Calu3 (cell line): ENCODE measurements around the gene TRAK2. TPM values are rescaled to one million over a fixed set of nuclear protein-coding genes. Genes with fewer than 3 reads are reported as not detected.

Experiments
- BruUV-seq: library from RNA; stranded (reverse); fragments of 400-500 nt; replicated peaks from 2 replicates; lab custom pipeline; 2021; lab: Mats Ljungman, UMichigan
- CTCF ChIA-PET: fragments of 300-600 bp; sonication (Branson Sonifier 250); formaldehyde crosslinking; loops from one replicate; lab custom pipeline; 2022; ENCODE audit warnings: antibody characterized with exemption; lab: Charles Lee
- DNase-seq: peaks from one replicate; pipeline ENCODE4 v3.0.0; 2022
- H3K27ac Mint-ChIP-seq: one replicate; pipeline ENCODE4 v1.8.0; 2022; ENCODE audit warnings: mixed read lengths; ENCODE audit not compliant: unreplicated experiment
- H3K27me3 Mint-ChIP-seq: one replicate; pipeline ENCODE4 v1.8.0; 2022; ENCODE audit warnings: mixed read lengths; ENCODE audit not compliant: unreplicated experiment
- H3K36me3 Mint-ChIP-seq: one replicate; pipeline ENCODE4 v1.8.0; 2022; ENCODE audit warnings: mild to moderate bottlenecking, moderate library complexity, mixed read lengths; ENCODE audit not compliant: insufficient read depth, unreplicated experiment
- H3K4me1 Mint-ChIP-seq: one replicate; pipeline ENCODE4 v1.8.0; 2022; ENCODE audit warnings: mild to moderate bottlenecking, low read depth, mixed read lengths; ENCODE audit not compliant: unreplicated experiment
- H3K4me3 Mint-ChIP-seq: one replicate; pipeline ENCODE4 v1.8.0; 2022; ENCODE audit warnings: mild to moderate bottlenecking, low read depth, moderate library complexity, mixed read lengths; ENCODE audit not compliant: unreplicated experiment
- H3K9me3 Mint-ChIP-seq: one replicate; pipeline ENCODE4 v1.8.0; 2022; ENCODE audit warnings: low read depth, mixed read lengths; ENCODE audit not compliant: unreplicated experiment
- CTCF ChIP-seq: fragments of 200-600 bp; IDR thresholded peaks from one replicate; pipeline ENCODE4 v1.8.0; 2022; ENCODE audit warnings: antibody characterized with exemption; ENCODE audit not compliant: unreplicated experiment
- intact Hi-C: fragments of 100-400 bp; cut with micrococcal nuclease; formaldehyde crosslinking; loops from one replicate; pipeline ENCODE4 v1.10.0; 2022; ENCODE audit not compliant: unreplicated experiment
- total RNA-seq: library from RNA; stranded (reverse); gene quantifications from 2 replicates; pipeline ENCODE4 v1.2.3, GENCODE V29; 2022

The TRAK2 gene
- total RNA-seq, 1 experiment from 2014 or later = 24.4 TPM

GRCh38 chr2:201353116-201353515, 98.1 kb downstream of the TRAK2 start:
- intact Hi-C loops = no loop called here
- Mint-ChIP-seq H3K4me3 (no peak overlapping the region), H3K4me1 (peaks cover 9% of the 10 kb centered on the region), H3K9me3 (no peaks in the 10 kb centered on the region), H3K27ac (no peak overlapping the region), H3K27me3 (no peaks in the 10 kb centered on the region), H3K36me3 (peaks cover 5% of the 10 kb centered on the region)
- CTCF ChIA-PET = no interaction called here
- TF ChIP-seq CTCF = no peak
- no TSS peak for BruUV-seq
- no peak for DNase-seq

GRCh38 chr2:201350879-201351278, 100.4 kb downstream of the TRAK2 start:
- peaks cover 9% of the 10 kb centered on the region for H3K4me1 Mint-ChIP-seq
- CTCF ChIA-PET = no interaction called here
- peaks cover 5% of the 10 kb centered on the region for H3K36me3 Mint-ChIP-seq
- no peak overlapping the region for H3K4me3 Mint-ChIP-seq
- no peaks in the 10 kb centered on the region for H3K9me3 Mint-ChIP-seq
- no peaks in the 10 kb centered on the region for H3K27me3 Mint-ChIP-seq
- DNase-seq = no peak
- no peak for TF ChIP-seq CTCF
- intact Hi-C loops = no loop called here
- no peak overlapping the region for H3K27ac Mint-ChIP-seq
- no TSS peak for BruUV-seq

- CTCF ChIA-PET = no interaction called here
- intact Hi-C loops = no loop called here
Observed at GRCh38 chr2:201349601-201350000, 101.7 kb downstream of the TRAK2 start.

GRCh38 chr2:201348758-201349157, 102.5 kb downstream of the TRAK2 start:
- no peak overlapping the region for H3K4me3 Mint-ChIP-seq
- intact Hi-C loops = no loop called here
- H3K4me1 Mint-ChIP-seq = peaks cover 9% of the 10 kb centered on the region
- CTCF ChIA-PET = no interaction called here
- no peak for TF ChIP-seq CTCF
- H3K27me3 Mint-ChIP-seq = no peaks in the 10 kb centered on the region
- BruUV-seq = no TSS peak
- no peak for DNase-seq
- peaks cover 5% of the 10 kb centered on the region for H3K36me3 Mint-ChIP-seq
- H3K9me3 Mint-ChIP-seq = no peaks in the 10 kb centered on the region
- no peak overlapping the region for H3K27ac Mint-ChIP-seq

More at GRCh38 chr2:201349601-201350000, 101.7 kb downstream of the TRAK2 start:
- no peak overlapping the region for H3K4me3 Mint-ChIP-seq
- H3K27ac Mint-ChIP-seq = no peak overlapping the region
- no peak for DNase-seq
- H3K9me3 Mint-ChIP-seq = no peaks in the 10 kb centered on the region
- BruUV-seq = no TSS peak
- peaks cover 5% of the 10 kb centered on the region for H3K36me3 Mint-ChIP-seq
- no peaks in the 10 kb centered on the region for H3K27me3 Mint-ChIP-seq
- peaks cover 9% of the 10 kb centered on the region for H3K4me1 Mint-ChIP-seq
- no peak for TF ChIP-seq CTCF
